NCI-H748 (cell line): ENCODE measurements around the gene TNFRSF6B.
"Not testable (repeated sequence)": the region's sequence is repeated elsewhere in the genome, so short reads cannot be mapped to it uniquely, and the experiment has no call there.

Experiments
- DNase-seq: peaks from one replicate; lab custom pipeline; 2025; ENCODE audit not compliant: unreplicated experiment; lab: John Stamatoyannopoulos, UW

The TNFRSF6B gene

GRCh38 chr20:63662813-63663189 is 33.7 kb upstream of the TNFRSF6B start:
- DNase-seq = no peak

GRCh38 chr20:63663332-63664066 is 33.0 kb upstream of the TNFRSF6B start:
- no peak for DNase-seq

- no peak for DNase-seq
These were observed 32.2 kb upstream of the TNFRSF6B start for GRCh38 chr20:63664143-63664851.

GRCh38 chr20:63664861-63665594 is 31.4 kb upstream of the TNFRSF6B start:
- no peak for DNase-seq

GRCh38 chr20:63665708-63666107 is 30.7 kb upstream of the TNFRSF6B start:
- no peak for DNase-seq

- DNase-seq = no peak
These were observed 28.6 kb upstream of the TNFRSF6B start for GRCh38 chr20:63667858-63668257.

GRCh38 chr20:63668351-63668750 is 28.1 kb upstream of the TNFRSF6B start:
- DNase-seq = no peak

- DNase-seq = not testable (repeated sequence)
These were observed 24.8 kb upstream of the TNFRSF6B start for GRCh38 chr20:63671695-63672094.

- DNase-seq = no peak
These were observed 23.8 kb upstream of the TNFRSF6B start for GRCh38 chr20:63672666-63673065.

GRCh38 chr20:63673951-63674350 is 22.5 kb upstream of the TNFRSF6B start:
- no peak for DNase-seq

- no peak for DNase-seq
These were observed 20.6 kb upstream of the TNFRSF6B start for GRCh38 chr20:63675681-63676368.

GRCh38 chr20:63678071-63678470 is 18.4 kb upstream of the TNFRSF6B start:
- no peak for DNase-seq

GRCh38 chr20:63678667-63679465 is 17.6 kb upstream of the TNFRSF6B start:
- DNase-seq = no peak

GRCh38 chr20:63679799-63680305 is 16.6 kb upstream of the TNFRSF6B start:
- no peak for DNase-seq

GRCh38 chr20:63680427-63680826 is 16.0 kb upstream of the TNFRSF6B start:
- DNase-seq = no peak

GRCh38 chr20:63680857-63681608 is 15.4 kb upstream of the TNFRSF6B start:
- DNase-seq = no peak

- DNase-seq = no peak
These were observed 14.8 kb upstream of the TNFRSF6B start for GRCh38 chr20:63681609-63682142.

GRCh38 chr20:63682384-63683139 is 13.9 kb upstream of the TNFRSF6B start:
- DNase-seq = no peak
